NK-92 treated with Interleukin-12 subunit alpha and Interleukin-12 subunit beta, amount 100 ng/mL, for 24 hours (cell line): ENCODE data around the gene MRPL27.
"Not testable (repeated sequence)": the region's sequence is repeated elsewhere in the genome, so short reads cannot be mapped to it uniquely, and the experiment has no call there.

ENCODE experiments used
- DNase-seq: peaks from one replicate; lab custom pipeline; 2025; lab: John Stamatoyannopoulos, UW

Gene MRPL27

DNA sequence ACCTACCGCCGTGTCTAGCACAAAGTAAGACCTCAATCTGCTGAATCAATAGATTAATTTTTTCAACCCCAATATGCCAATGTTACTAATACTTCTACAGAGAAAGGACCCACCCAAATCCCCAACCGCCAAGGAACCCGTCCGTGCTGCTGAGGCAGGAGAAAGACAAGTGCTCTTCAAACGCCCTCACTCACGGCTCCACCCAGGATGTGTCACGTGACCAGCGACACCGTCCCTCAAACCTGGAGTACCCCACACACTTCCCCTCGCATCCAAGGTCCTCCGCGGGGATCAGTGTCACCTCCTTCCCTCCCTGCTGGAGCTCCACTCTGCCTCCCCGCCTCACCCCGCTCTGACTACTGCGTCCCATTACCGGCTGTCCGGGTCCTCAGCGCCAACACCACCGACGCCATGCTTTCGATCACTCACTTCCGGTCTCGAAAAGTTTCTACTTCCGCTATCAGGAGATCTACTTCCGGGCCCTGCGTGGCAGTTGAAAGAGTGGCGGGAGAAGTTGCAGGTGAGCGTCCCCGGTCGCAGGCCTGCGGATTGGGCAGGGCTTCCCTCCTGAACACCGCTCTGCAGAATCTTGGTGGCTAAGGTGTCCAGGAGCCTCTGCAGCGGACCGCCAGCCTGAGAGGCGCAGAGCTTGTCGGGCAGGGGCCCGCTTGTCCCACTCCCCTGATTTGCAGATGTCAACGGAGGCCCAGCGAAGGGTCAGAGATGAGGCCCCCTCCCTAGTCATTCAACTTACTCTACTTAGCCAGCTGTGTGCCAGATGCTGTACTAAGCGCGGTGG, at the start of gene MRPL27, which contains the start of gene EME1:
TSS of gene MRPL27 (minus strand) at position 427 of the 799 bp plus-strand sequence. CDS start at position 413, 14 bp downstream.
TSS of gene EME1 (plus strand) at position 472 of the 799 bp plus-strand sequence. CDS start 1,980 bp downstream, outside the sequence.
- DNase-seq = peak; percentile 85

DNA sequence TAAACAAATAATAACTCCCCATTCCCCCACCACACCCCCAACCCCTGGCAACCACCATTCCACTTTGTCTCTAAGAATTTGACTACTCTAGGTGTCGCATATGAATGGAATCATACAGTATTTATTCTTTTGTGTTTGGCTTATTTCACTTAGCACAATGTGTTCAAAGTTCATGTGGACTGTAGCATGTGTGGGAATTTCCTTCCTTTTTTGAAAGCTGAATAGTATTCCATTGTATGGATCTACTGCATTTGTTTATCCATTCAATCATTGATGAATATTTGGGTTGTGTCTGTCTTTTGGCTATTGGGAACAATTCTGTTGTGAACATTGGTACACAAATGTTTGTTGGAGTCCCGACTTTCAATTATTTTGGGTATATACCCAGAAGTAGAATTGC, 49.8 kb upstream of the MRPL27 start:
- no peak for DNase-seq

DNA sequence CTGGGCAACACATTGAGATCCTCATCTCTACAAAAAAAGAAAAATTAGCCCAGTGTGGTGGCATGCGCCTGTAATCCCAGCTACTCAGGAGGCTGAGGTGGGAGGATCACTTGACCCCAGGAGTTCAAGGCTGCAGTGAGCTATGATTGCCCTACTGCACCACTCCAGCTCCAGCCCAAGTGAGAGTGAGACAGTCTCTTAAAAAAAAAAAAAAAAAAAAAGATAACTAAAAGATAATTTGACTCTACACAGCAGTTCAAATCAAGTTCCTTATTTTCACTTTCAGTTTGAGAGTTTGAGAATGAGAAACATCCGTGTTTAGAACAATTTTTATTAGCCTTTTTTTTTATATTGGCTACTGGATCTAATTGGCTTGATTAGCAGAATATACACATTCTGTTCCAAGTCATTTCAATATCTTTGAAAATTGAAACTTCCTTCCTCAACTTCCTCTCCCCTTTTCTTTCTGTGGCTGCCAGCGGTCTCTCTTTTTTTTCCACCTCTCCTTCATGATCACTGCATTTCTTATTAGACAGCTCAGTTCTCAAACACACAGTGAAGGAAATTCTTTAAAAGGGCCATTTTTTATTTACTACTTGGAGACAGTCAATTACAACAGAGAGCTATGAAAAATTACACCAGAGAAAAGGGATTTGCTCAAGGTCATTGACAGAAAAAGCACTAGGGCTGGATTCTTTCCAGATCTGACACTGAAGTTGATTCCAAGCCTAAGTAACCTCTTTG, 48.5 kb upstream of the MRPL27 start:
- no peak for DNase-seq

GRCh38 chr17:50420419-50421112, 47.6 kb upstream of the MRPL27 start:
- no peak for DNase-seq

- not testable (repeated sequence) for DNase-seq
Measured at GRCh38 chr17:50419577-50419976, 46.6 kb upstream of the MRPL27 start.

GRCh38 chr17:50414808-50415207, 41.8 kb upstream of the MRPL27 start:
- no peak for DNase-seq

DNA sequence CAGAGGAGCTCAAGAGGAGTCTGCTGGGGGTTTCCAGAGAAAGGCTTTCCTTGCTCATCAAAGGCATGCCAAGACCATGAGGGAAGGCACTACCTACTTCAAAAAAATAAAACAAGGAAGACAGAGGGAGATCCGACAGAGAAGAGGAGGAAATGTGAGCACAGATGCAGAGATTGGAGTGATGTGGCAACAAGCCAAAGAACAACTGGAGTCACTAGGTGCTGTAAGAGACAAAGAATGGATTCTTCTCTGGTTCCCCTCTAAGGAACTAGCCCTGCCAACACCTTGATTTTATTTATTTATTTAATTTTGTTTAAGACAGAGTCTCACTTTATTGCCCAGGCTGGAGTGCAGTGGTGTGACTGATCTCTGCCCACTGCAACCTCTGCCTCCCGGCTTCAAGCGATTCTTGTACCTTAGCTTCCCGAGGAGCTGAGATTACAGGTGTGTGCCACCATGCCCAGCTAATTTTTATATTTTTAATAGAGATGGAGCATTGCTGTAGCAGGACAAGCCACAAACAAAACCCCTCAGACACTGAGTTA, 39.3 kb upstream of the MRPL27 start:
- DNase-seq = no peak

DNA sequence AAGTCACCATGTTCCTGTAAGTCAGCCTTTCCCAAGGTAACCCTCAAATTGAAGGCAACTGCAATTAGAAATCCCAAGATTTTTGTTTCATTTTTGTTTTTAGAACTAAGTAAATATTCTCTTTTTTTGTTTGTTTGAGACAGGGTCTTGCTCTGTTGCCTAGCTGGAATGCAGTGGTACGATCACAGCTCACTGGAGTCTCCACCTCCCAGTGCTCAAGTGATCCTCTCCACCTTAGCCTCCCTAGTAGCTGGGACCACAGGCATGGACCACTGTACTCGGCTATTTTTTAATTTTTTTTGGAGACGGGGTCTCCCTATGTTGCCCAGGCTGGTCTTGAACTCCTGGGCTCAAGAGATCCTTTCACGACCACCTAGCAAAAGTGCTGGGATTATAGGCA, 34.9 kb upstream of the MRPL27 start:
- DNase-seq = no peak

- no peak for DNase-seq
Measured at GRCh38 chr17:50406578-50406977, 33.6 kb upstream of the MRPL27 start.

- DNase-seq = not testable (repeated sequence)
Measured at GRCh38 chr17:50405351-50405750, 32.4 kb upstream of the MRPL27 start.

DNA sequence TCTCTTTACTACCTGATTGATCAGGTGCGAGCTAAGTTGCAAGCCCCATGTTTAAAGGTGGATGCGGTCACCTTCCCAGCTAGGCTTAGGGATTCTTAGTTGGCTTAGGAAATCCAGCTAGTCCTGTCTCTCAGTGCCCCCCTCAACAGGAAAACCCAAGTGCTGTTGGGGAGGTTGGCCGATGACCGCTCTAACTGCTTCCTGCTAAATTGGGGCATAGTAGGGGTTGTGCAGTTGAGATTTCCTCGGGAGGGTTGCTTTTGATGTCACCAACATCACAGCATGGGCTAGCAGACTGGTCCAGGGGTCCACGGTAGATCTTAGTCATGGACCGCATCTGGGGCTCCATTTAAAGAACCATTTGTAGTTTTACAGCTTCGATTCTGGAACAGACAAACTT, 26.6 kb upstream of the MRPL27 start:
- DNase-seq = not testable (repeated sequence)

- not testable (repeated sequence) for DNase-seq
Measured at GRCh38 chr17:50398672-50399071, 25.7 kb upstream of the MRPL27 start.

- DNase-seq = no peak
Measured at GRCh38 chr17:50397919-50398285, 24.9 kb upstream of the MRPL27 start.

GRCh38 chr17:50397111-50397918, 24.3 kb upstream of the MRPL27 start, which contains the start of gene LRRC59:
Gene LRRC59 (minus strand): TSS chr17:50397523. CDS start chr17:50397317, 206 bp downstream.
- DNase-seq = peak; percentile 82

- no peak for DNase-seq
Measured at GRCh38 chr17:50396261-50397110, 23.5 kb upstream of the MRPL27 start.

GRCh38 chr17:50394711-50395110, 21.7 kb upstream of the MRPL27 start:
- no peak for DNase-seq

GRCh38 chr17:50393700-50394099, 20.7 kb upstream of the MRPL27 start:
- DNase-seq = no peak

DNA sequence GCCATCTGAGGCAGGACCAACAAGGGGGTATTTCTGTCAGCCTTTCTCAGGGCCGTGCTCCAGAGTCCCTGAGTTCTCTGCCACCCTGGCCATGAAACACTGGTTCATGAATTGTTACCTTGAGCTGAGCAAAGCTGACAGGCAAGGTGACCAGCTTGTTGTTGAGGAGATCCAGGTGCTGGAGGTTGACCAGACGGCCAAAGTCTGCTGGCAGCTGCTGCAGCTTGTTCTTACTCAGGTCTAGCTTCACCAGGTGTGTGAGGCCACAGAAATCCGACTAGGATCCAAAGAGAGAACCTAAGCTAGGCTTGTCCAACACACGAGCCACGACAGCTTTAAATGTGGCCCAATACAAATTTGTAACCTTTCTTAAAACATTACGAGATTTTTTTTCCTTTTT, 19.6 kb upstream of the MRPL27 start:
- DNase-seq = no peak

DNA sequence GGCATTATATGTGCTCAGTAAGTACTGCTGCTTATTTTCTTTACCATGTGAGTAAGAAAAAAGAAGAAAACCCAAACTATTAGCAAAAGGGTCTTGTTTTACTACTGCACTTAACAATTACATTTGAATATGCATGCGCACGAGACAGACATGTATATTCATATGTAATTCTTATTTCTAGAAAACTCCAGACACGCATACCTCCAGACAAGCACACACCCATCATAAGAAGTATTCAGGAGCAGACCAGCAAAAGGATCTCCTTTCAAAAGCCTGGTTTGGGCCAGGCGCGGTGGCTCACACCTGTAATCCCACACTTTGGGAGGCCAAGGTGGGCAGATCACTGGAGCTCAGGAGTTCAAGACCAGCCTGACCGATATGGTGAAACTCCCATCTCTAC, 16.6 kb upstream of the MRPL27 start:
- no peak for DNase-seq

- DNase-seq = no peak
Measured at GRCh38 chr17:50388728-50389127, 15.7 kb upstream of the MRPL27 start.
